Esophagus squamous epithelium (tissue), 5 donors: ENCODE data around the gene NUDT19. TPM values are rescaled to one million over a fixed set of nuclear protein-coding genes. Genes with fewer than 3 reads are reported as not detected.

Source experiments
- DNase-seq: peaks from one replicate; lab custom pipeline; 2025; lab: John Stamatoyannopoulos, UW
- H3K27ac ChIP-seq, 4 donors: fragments of 200-600 bp; sonication (generic); one replicate each; pipeline ENCODE4 v1.5.1; 2016 to 2019; ENCODE audit warnings: mild to moderate bottlenecking in 1 of 4
- H3K27me3 ChIP-seq, 4 donors: fragments of 200-600 bp; sonication (generic); 1 replicate in 3 of 4; 2 replicates in 1 of 4; pipeline versions ENCODE4 v1.5.1 to v1.6.0; 2017 to 2021; ENCODE audit warnings: antibody characterized with exemption in 1 of 4
- H3K36me3 ChIP-seq, 3 donors: fragments of 200-600 bp; sonication (generic); one replicate each; pipeline ENCODE4 v1.5.1; 2016 to 2019
- H3K4me1 ChIP-seq, 3 donors: fragments of 200-600 bp; sonication (generic); one replicate each; pipeline ENCODE4 v1.5.1; 2017 to 2019
- H3K4me3 ChIP-seq, 4 donors: fragments of 200-600 bp; sonication (generic); 1 replicate in 3 of 4; 2 replicates in 1 of 4; pipeline ENCODE4 v1.5.1; 2016 to 2019; ENCODE audit warnings: mild to moderate bottlenecking in 2 of 4, moderate library complexity in 1 of 4
- H3K9me3 ChIP-seq, 3 donors: fragments of 200-600 bp; sonication (generic); one replicate each; pipeline ENCODE4 v1.5.1; 2016 to 2019
- POLR2A ChIP-seq, 4 donors: fragments of 450-650 bp; IDR thresholded peaks; one replicate each; pipeline ENCODE4 v1.6.1; 2017; ENCODE audit warnings: antibody characterized with exemption in 4 of 4, mild to moderate bottlenecking in 4 of 4, moderate library complexity in 3 of 4
- WGBS, 2 donors: methylation state at CpG; one replicate each; pipeline ENCODE4 v1.1.5; 2018; 5-methylcytosine and 5-hydroxymethylcytosine counted together
- intact Hi-C: fragments of 100-400 bp; cut with DNase I; formaldehyde crosslinking; loops from one replicate; pipeline ENCODE4 v1.15.0; 2022
- total RNA-seq, 4 donors: library from RNA; depleted of rRNA; stranded (reverse); fragments of >200 nt; gene quantifications; one replicate each; pipeline ENCODE4 v1.1.0, GENCODE V29; 2016
- TF ChIP-seq, protein P1 (sequence below), 6 experiments: fragments of 450-650 bp in 4 of 6; fragments of 200-600 bp in 2 of 6; sonication (generic) in 2 of 6; IDR thresholded peaks; one replicate each; pipeline ENCODE4 v1.5.1; 2016 to 2019; ENCODE audit warnings: antibody characterized with exemption in 6 of 6, mild to moderate bottlenecking in 4 of 6, moderate library complexity in 4 of 6
- donor health status: DM: yes; HTN: yes; CAD: no.

Gene NUDT19
- total RNA-seq = 10 to 100 TPM; 13.3 to 20.8 (median 14.1) TPM

DNA sequence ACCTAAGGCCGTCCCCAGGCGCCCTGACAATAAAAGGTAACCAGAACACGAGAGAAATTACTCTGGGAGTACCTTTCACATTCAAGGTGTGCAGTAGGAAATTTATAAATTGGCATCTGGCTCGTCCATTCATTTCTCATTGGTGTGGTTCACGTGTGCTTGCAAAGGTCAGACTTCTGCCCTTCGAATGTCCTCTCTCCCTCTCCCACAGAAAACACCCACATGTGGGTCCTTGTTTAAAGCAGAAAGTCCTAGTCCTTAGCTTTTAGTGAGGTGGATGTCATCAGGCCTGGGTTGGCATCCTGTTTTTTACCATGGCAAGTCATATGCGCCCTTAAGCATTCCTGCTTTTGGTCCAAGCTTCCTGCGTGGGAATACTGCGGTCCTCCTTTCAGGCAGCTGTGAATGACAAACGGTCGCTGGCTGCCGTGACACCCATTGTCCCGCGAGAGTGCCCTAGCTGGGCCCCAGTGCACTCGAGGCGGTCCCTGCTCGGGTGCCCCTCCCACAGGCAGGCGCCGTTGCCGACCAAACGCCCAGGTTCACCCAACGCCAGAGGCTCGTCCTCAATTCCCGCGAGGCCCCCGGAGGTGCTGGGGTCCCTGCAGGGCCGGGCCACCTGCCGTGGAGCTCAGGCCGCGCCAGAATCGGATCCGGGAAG lies at the start of gene NUDT19:
NUDT19 (plus strand) TSS at position 531 of the 661 bp plus-strand sequence. CDS start 140 bp downstream, outside the sequence.
- TF ChIP-seq, protein P1, sequence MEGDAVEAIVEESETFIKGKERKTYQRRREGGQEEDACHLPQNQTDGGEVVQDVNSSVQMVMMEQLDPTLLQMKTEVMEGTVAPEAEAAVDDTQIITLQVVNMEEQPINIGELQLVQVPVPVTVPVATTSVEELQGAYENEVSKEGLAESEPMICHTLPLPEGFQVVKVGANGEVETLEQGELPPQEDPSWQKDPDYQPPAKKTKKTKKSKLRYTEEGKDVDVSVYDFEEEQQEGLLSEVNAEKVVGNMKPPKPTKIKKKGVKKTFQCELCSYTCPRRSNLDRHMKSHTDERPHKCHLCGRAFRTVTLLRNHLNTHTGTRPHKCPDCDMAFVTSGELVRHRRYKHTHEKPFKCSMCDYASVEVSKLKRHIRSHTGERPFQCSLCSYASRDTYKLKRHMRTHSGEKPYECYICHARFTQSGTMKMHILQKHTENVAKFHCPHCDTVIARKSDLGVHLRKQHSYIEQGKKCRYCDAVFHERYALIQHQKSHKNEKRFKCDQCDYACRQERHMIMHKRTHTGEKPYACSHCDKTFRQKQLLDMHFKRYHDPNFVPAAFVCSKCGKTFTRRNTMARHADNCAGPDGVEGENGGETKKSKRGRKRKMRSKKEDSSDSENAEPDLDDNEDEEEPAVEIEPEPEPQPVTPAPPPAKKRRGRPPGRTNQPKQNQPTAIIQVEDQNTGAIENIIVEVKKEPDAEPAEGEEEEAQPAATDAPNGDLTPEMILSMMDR (IDR thresholded peaks at IDR 0.05) = no peak
- peak in 2 of 4 donors; percentile 60 to 77 for TF ChIP-seq POLR2A (IDR thresholded peaks at IDR 0.05)
- no peak for DNase-seq
- H3K9me3 ChIP-seq = no peaks in the 10 kb centered on the region
- H3K36me3 ChIP-seq = peaks cover 0 to 10% (median 0%) of the 10 kb centered on the region in 3 donors
- peaks cover 32 to 62% (median 43%) of the 10 kb centered on the region in 3 donors for H3K4me1 ChIP-seq
- intact Hi-C loops = no loop called here
- 15 to 19% methylated on average over 6 to 7 of the region's 32 CpGs for WGBS, 2 donors
- H3K4me3 ChIP-seq = peak within 1 kb of the TSS; percentile 56 to 96 (median 80)
- H3K27ac ChIP-seq = peak within 1 kb of the TSS; percentile 82 to 97 (median 90)
- H3K27me3 ChIP-seq = no peaks in the 10 kb centered on the region

DNA sequence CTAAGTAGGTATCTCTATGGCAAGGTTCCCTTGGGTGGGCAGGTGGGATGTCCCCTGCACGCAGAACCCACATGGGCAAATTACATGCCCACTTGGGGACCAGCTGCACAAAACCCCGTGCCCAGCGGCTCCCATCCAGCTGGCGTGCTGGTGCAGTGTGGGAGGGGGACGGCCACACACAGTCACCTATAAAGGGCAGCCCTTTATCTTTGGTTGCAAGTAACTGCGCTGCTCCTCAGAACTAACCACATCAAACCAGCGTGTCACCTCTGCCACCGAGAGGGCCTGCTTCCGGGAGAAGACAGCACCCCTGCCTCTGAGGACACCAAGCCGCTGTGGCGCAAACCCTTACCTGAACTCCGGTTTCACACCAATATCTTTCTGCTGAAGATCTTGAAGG lies 48.9 kb upstream of the NUDT19 start:
- WGBS, 2 donors = 88 to 89% methylated on average over 7 to 10 of the region's 12 CpGs
- Histone ChIP-seq H3K27me3 (no peaks in the 10 kb centered on the region), H3K4me1 (no peaks in the 10 kb centered on the region), H3K4me3 (no peak overlapping the region), H3K36me3 (peaks cover 21 to 100% (median 21%) of the 10 kb centered on the region in 3 donors), H3K27ac (no peak overlapping the region), H3K9me3 (no peaks in the 10 kb centered on the region)
- intact Hi-C loops = no loop called here
- TF ChIP-seq POLR2A (IDR thresholded peaks at IDR 0.05) = no peak
- TF ChIP-seq, protein P1 (IDR thresholded peaks at IDR 0.05) = no peak
- no peak for DNase-seq

DNA sequence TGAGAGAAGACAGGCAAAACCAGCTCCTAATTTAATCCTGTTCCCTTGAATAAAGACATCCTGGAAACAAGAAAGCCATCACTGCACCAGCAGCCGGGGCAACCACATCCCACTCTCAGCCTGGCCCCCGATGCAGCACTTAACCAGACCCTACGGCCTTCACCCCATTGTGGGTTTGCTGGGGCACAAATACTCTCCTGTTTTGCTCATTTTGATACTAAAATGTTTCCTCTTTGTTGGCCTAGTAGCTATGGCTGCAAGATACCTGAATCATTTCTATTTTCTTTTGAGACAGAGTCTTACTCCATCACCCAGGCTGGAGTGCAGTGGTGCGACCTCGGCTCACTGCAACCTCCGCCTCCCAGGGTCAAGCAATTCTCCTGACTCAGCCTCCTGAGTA lies 45.1 kb upstream of the NUDT19 start:
- Histone ChIP-seq H3K4me3 (no peak overlapping the region), H3K4me1 (no peaks in the 10 kb centered on the region), H3K27me3 (no peaks in the 10 kb centered on the region), H3K27ac (no peak overlapping the region), H3K9me3 (no peaks in the 10 kb centered on the region), H3K36me3 (peaks cover 18 to 98% (median 20%) of the 10 kb centered on the region in 3 donors)
- TF ChIP-seq, protein P1 (IDR thresholded peaks at IDR 0.05) = no peak
- no peak for TF ChIP-seq POLR2A (IDR thresholded peaks at IDR 0.05)
- no peak for DNase-seq
- intact Hi-C loops = no loop called here
- 75 to 92% methylated on average over 5 to 6 of the region's 6 CpGs for WGBS, 2 donors

DNA sequence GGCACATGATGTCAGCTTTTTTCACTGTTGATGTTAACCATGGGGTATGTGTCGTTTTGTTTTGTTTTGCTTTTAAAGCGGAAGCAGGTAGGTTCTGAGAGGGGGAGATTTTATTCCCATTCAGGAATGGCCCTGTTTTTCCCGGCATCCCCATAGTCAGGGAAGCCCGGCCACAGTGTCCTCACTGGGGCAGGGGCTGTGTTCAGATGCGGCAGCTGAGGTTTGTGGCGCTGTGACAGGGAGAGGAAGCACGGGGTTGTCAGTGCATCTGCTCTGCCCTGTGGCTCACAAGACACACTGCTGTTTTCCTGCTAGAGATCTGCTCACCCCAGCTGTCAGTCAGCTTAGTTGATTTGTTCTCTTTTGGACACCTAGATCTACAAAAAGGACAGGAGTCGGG lies 44.3 kb upstream of the NUDT19 start:
- H3K27ac ChIP-seq = no peak overlapping the region

DNA sequence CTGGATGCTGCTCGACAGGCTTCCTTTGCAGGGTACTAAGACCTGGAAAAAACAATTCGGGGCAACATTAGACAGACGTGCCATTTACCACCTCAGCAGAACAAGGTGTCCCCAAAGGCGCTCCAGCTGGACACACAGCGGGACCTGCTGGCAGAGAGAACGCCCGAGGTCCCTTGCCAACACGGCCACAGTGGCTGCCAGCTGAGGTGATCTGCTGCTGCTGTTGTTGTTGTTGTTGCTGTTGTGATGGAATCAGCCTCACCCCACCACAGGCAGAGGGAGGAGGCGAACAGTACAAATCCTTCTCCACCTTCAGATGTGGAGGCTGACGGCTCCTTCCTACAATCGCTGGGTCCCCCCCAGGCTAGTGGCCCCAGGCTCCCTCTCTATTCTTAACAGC lies 41.9 kb upstream of the NUDT19 start:
- intact Hi-C loops = no loop called here
- Histone ChIP-seq H3K4me1 (peaks cover 0 to 12% (median 0%) of the 10 kb centered on the region in 3 donors), H3K4me3 (no peak overlapping the region), H3K27ac (no peak overlapping the region), H3K36me3 (peaks cover 7 to 94% (median 20%) of the 10 kb centered on the region in 3 donors), H3K9me3 (no peaks in the 10 kb centered on the region), H3K27me3 (no peaks in the 10 kb centered on the region)
- TF ChIP-seq POLR2A (IDR thresholded peaks at IDR 0.05) = no peak
- TF ChIP-seq, protein P1 (IDR thresholded peaks at IDR 0.05) = no peak
- WGBS, 2 donors = 93 to 100% methylated on average over 7 to 9 of the region's 11 CpGs
- DNase-seq = no peak

More for the DNA sequence above, 44.3 kb upstream of the NUDT19 start:
- Histone ChIP-seq H3K4me3 (no peak overlapping the region), H3K36me3 (peaks cover 13 to 98% (median 20%) of the 10 kb centered on the region in 3 donors), H3K9me3 (no peaks in the 10 kb centered on the region), H3K4me1 (no peaks in the 10 kb centered on the region), H3K27me3 (no peaks in the 10 kb centered on the region)
- 85 to 88% methylated on average over 2 to 6 of the region's 8 CpGs for WGBS, 2 donors
- no peak for TF ChIP-seq POLR2A (IDR thresholded peaks at IDR 0.05)
- TF ChIP-seq, protein P1 (IDR thresholded peaks at IDR 0.05) = no peak
- no peak for DNase-seq
- intact Hi-C loops = no loop called here
